Measurements from ENCODE around the gene MN1. TPM values are rescaled to one million over a fixed set of nuclear protein-coding genes. Genes with fewer than 3 reads are reported as not detected.

MN1 gene
- total RNA-seq: 1 to 10 TPM in 1 of 2 donors, under 1 TPM in 1; 0.92 to 2.3 TPM
- long read RNA-seq, partial matches to known transcripts: 0 of 2 reads
- long read RNA-seq, other reads (novel, unspliced or antisense): 2 of 2 reads

DNA sequence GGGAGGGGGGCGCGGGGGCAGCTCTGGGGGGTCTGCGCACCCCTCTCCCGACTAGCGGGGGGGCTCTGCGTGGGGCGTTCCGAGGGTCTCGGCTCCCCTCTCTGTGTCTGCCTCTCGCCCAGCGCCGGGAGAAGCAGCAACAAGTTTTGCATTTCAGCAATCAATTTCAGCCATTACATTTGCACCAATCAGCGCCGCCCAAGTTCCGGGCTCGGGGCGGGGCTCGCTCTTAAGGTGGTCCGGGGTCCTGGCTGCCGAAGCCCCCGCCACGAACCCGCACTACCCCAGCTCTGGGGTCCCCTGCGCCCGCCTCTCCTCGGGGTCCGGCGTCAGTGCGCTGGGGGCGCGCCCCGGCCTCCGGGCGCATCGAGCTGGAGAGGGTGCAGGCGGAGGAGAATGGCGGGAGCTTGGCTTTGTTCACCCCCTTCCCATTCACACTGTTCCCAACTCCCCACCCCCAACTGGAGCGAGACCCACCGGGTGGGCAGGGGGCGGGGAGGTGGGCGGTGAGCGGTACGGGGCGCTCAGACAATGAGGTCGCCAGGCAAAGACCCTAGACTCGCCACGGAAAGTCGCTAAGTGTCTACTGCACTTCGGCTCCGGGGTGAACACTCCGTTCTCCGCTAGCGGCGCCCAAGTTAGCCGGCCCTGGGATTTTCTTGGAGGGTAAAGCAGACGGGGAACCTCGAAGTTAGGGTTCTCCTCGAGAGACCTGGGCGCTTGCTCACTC lies at the start of gene MN1:
Gene MN1, minus strand, starts transcription at position 141 of the 730 bp plus-strand sequence. CDS start 1,213 bp downstream, outside the sequence.
- intact Hi-C loops (cut with DNase I, micrococcal nuclease): no loop called here
- ATAC-seq (peak; percentile 61), DNase-seq (peak in 1 of 2 donors; percentile 52)

DNA sequence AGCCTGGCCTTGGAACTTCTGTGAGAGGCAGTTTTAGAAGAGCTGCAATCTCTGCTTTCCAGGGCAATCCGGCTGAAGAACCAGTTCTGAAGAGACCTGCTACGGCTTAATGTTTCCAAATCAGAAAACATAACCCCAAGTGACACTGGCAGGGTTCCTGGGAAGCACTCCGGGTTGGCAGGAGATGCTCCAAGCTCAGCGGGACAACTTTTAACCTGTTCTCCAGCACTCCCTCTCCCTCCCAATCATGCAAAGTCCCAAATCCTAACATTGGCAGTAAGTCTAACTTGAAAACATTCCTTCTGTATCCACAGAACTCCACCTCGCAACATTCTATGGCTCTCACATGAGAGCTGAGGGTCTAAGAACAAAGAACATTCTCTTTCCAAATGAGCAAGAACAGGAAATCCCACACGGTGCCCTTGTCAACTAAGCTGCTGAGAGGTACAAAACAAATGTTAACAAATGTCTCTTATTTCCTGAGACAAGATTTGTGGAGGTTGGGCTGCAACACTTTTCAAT lies 48.5 kb upstream of the MN1 start:
- no peak for DNase-seq
- intact Hi-C loops (cut with DNase I, micrococcal nuclease): no loop called here
- ATAC-seq: no peak

DNA sequence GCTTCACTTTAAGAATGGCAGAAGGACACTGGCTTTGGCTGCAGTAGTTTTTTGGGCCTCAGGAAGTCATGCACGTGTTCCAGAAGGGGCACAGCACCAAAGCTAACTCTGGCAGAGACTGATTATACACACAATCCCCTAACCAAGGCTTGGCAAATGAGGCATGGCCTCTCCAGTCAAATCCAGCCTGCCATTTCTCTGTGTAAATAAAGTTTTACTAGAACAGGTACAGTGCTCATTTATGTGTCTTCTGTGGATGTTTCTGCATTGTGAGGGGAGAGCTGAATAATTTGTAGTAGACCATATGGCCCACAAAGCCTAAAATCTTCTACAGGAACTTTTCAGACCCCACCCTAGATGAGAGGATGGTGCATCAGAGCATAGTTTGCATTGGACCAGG lies 46.4 kb upstream of the MN1 start:
- DNase-seq (no peak), ATAC-seq (no peak)
- intact Hi-C loops (cut with DNase I, micrococcal nuclease): no loop called here

DNA sequence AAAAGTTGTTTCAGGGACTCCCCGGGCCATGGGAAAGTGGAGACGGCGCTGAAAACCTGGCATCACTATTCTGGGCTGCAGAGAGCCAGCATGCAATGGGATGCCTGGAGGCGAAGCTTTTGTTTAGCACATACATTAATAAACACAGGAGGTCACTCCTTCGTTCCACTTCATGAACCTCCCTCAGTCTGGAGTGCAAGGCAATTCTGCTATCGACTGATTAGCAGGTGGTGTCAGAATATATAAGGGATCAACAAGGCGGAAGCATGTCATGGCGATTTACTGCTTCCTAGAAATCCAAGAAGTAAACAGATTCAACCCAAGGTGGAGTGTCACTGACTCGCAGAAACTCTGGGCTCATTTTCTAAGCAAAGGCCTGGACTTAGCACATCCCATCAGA lies 45.4 kb upstream of the MN1 start:
- ATAC-seq (no peak), DNase-seq (no peak)
- intact Hi-C loops (cut with DNase I, micrococcal nuclease): no loop called here

DNA sequence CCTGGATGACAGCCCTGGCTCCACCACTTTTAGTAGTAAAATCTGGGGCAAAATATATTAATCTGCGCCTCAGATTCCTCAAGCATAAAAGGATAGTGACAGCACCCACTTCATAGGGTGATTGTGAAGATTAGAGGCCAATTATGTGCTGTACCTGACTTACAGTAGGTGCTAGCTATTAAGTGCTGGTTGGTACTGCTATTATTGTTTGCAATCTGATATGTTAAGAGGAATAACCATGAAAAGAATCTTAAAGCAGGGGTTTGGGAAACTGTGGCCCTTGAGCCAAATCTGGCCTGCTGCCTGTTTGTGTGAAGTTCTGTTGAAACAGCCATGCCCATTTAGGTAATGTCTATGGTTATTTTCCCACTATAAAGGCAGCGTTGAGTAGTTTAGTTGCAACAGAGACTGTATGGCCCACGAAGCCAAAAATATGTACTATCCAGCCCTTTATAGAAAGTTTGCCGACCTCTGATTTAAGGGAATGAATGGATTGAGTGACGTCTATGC lies 44.7 kb upstream of the MN1 start:
- ATAC-seq (no peak), DNase-seq (no peak)
- intact Hi-C loops (cut with DNase I, micrococcal nuclease): no loop called here

DNA sequence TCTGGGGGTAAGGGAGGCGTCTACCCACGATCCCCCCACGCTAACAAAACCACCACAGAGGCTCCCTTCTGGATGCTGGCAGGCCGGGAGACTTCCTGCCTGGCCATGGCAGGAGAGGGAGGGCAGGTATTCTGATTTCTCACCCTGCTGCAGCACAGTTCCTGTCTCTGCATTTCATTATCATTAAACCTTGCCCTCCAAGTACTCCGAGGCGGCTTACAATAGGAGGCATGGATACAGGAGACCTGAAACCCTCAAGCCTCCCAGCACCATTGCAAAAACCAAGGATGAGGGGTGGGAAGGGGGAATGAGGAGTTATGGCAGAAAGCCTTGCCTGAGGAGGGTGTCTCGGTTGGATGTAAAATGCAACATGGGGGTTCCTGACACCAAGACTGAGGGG lies 44.1 kb upstream of the MN1 start:
- intact Hi-C loops (cut with DNase I, micrococcal nuclease): no loop called here
- DNase-seq: no peak
- ATAC-seq: no peak

DNA sequence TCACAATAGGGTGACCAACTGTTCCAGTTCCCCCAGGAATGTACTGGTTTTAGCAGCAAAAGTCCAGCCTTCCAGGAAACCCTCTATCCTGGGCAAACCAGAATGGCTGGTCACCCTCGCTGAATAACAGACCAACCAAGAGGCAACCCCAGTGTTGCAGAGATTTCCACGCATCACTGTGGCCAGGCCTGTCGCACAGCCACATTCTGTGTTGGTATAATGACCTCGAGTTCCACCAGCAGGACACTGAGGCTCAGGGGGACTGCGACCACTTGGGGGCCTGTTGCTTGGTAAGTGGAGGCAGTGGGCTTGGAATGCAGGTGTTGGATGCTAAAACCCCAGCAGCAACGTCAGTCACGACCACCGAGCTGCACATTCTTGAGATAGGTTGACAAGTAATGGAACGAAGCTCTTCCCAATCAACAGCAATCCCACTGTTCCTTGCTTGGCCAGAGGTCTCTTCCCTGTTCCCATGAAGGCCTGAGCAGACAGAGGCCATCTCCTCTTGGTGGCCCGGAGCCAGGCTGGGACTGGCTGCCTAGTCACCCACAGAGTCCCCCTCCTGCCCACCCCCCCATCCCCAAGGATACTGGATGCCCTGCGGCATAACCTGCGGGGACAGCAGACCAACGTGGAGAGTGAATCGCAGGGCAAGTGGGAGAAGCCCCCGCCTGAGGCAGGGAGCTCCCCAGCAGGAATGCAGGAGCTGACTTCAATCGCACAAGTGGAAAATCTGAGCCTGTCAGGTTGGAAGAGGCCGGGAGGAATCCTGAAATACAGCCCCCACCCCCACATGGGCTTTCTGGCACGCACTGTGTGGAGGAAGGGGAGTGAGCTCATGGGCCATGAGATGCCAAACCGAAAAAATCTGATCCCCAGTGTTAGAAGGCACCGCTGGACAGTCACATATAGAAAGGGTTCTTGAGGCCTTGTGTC lies 43.4 kb upstream of the MN1 start:
- DNase-seq: peak in 1 of 2 donors; percentile 17
- intact Hi-C loops (cut with DNase I, micrococcal nuclease): no loop called here
- no peak for ATAC-seq

DNA sequence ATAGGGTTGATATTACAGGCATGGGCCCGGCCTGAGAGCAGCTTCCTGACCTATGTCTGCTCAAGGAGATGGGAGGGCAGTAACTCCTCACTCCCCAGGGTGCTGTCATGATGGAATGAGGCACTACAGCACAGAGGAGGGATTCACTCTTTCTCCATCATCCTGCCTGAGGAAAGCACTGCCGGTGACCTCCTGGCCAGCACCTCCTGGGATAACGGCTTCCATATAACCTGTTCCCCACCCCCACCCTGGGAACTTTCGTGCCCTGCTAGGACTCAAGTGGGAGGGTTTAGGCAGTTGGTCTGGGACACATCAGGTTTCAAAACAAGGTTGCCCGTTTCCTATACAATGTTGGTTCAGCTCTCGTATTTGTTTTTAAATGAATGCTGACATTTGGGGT lies 42.7 kb upstream of the MN1 start:
- ATAC-seq (no peak), DNase-seq (peak in 1 of 2 donors; percentile 4)
- intact Hi-C loops (cut with DNase I, micrococcal nuclease): no loop called here

DNA sequence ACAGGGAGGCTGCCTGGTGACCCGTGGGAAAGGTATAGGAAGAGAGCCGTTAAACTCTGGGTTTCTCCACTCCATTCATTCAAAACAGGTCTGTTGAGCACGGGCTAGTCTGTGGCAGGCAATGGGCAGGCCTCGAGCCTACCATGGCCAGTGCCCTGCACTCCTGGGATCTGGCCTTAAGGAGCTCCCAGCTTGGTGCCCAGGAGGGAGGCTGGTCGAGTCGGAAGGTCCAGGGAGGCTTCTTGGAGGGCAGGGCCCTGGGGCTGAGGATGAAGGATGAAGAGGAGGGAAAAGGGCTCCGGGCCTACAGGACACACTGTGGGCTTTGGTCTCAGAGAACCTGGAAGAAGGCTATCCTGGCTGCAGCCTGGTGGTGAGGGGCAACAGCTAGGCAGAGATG lies 41.9 kb upstream of the MN1 start:
- peak in 1 of 2 donors; percentile 11 for DNase-seq

DNA sequence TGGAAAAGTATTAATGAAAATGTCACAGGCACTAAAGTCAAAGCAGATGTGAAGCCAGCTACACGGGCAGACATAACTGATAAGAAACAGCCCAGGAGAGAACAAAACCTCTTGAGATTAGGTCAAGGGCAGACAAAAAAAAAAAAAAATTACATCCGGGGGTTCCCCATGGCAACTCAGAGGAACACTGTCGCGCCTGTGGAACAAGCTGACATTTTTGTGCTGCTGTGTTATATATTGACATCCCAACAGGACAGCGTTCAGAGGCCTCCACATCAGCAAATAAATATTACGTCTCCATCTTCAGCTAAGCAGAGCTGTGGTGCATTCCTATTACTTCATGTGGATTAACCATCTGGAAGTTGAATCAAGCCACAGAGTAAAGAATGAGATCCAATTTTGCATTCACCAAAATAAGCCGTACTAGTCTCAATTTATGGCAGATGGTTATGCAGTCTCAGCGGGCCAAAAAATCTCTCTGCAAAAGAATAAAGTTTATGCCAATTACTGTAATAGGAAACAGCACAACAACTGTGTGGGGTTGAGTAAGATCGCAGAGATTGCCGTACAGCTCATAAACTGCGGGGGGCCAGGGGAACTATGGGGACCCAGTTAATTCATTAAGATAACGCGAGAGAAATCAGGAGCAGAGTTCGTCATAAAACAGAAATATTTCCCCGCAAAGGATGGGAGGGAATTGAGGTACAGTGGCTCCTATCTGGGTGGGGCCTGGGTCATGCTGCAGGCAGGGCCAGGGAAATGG lies 41.3 kb upstream of the MN1 start:
- DNase-seq (peak in 1 of 2 donors; percentile 10), ATAC-seq (no peak)
- intact Hi-C loops (cut with DNase I, micrococcal nuclease): no loop called here

More for the DNA sequence above, 41.9 kb upstream of the MN1 start:
- intact Hi-C loops (cut with DNase I, micrococcal nuclease): no loop called here
- ATAC-seq: no peak

DNA sequence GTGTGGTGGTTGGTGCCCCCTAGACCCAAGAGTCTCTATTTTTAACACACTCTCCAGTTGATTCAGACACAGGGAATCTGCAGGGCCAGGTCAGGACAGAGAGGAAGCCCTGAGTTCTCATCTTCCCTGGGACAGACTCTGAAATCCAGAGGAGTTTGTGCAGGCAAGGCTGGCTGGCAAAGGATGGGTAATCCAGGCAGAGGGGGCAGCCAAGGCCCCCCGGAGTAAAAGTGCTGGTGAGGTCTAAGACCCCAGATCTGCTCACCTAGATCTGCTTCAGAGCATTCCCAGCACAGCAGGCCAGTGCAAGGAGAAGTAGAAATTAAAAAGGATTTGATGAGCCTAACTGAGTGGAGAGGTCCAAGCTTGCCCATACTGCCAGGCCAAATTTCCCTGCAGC lies 40.6 kb upstream of the MN1 start:
- DNase-seq (peak in 1 of 2 donors; percentile 11), ATAC-seq (no peak)
- intact Hi-C loops (cut with DNase I, micrococcal nuclease): no loop called here

DNA sequence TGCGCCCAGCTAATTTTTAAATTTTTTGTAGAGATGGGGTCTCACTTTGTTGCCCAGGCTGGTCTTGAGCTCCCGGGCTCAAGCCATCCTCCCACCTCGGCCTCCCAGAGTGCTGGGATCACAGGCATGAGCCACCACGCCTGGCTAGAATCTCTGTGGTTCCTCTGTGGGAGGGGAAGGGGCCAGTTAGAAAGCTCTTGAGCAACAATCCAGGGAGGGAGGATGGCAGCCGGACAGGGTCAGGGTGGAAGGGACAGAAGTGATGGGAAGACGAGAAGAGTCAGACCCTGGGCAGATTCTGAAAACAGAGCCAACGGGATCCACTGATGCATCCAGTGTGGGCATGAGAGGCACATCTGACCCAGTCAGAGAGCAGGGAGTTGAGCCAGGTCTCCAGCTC lies 38.9 kb upstream of the MN1 start:
- DNase-seq: peak in 1 of 2 donors; percentile 16
- ATAC-seq: no peak
- intact Hi-C loops (cut with DNase I, micrococcal nuclease): no loop called here

DNA sequence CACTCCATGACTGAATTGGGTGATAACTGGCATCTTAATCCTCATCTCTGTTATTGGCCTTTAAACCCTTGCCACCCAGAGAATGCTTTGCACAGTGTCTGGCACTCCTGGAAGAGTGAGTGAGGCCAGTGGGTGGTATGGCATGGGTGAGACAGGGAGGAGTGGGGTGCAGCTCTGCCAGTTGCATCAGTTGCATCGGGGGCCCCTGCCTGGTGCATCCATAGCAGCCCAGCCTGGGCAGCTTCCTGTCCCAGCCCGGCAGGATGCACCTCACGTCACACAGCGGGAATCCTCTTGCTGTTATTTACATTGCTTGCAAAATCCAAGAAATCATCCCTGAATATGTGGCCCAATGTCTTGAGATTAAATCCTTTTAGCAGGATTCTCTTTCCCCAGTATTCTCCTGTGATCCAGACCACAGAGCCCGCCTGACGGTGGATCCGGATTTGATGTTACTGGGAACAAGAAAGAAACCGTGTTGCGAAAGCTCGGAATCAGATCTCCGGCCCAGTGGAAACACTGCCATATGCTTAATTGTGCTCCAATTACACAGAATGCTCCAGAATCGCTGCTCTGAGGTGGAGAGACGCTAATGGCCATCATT lies 37.6 kb upstream of the MN1 start:
- DNase-seq: peak in 1 of 2 donors; percentile 5
- ATAC-seq: no peak
- intact Hi-C loops (cut with DNase I, micrococcal nuclease): no loop called here

DNA sequence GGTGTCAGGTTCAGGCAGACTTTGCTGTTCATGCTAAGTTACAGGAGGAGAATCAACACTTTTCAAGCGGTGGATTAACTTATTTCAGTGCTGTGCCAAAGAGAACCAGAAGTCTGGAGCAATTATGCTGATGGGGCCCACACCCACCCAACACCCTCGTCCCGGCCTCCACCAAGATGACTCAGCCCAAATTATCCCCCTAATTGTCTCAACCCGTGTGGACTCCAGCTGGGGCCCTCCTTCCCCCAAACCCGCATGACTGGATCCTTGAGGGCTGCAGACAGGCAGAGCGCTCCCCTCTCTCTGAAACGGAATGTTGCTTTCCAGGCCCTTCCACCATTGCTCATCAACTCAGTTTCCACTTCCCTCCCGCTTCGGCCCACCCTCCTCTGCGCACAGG lies 34.6 kb upstream of the MN1 start:
- ATAC-seq (no peak), DNase-seq (peak in 1 of 2 donors; percentile 16)
- intact Hi-C loops (cut with DNase I, micrococcal nuclease): no loop called here

DNA sequence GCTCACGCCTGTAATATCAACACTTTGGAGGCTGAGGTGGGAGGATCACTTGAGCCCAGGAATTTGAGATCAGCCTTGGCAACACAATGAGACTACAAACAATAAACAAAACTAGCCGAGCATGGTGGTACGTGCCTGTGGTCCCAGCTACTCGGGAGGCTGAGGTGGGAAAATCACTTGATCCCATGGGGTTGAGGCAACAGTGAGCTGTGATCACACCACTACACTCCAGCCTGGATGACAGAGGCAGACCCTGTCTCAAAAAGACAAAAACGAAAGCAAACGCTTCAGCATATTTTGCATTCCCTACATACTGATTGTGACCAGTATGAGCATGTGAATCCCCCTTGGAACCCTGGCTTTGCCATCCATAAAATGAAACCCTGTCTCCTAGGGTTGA lies 33.9 kb upstream of the MN1 start:
- intact Hi-C loops (cut with DNase I, micrococcal nuclease): no loop called here
- DNase-seq (no peak), ATAC-seq (no peak)

DNA sequence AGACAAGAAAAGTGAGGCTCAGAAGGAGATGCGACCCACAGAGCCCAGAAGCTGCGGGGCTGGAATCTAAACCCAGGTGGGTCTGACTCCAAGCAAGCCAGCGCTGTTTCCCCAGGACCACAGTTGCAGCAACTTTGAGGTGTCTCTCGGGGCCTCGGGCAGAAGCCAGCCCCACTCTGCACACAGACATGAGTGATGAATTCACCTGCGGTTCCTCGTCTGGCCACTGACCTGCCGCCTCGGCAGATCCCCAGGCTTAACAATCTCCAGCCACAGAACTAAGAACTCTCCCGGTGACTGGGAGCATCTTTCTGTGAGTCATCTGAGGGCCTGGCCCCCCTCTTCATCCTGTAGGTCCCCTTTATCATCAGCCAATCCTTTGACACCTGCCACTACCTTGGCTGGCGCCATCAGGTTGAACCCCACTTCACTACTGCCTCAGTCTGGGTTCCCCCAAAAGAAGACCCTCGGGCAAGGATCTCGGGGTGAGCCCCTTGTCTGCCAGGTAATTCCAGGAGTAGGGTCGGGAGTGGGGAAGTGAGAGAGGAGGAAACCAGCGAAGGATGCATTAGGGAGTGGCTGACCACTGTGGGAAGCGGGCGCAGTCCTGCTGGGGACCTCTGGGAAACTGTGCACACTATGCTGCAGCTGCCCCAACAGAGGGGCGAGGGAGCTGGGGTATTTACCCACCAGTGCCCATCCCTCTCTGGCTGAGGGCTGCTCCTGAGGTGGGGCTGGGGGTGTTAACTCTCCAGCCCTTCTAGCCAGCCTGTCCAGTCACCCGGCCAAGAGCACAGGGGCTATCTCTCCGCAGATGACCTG lies 33.0 kb upstream of the MN1 start:
- ATAC-seq (no peak), DNase-seq (no peak)
- intact Hi-C loops (cut with DNase I, micrococcal nuclease): no loop called here

DNA sequence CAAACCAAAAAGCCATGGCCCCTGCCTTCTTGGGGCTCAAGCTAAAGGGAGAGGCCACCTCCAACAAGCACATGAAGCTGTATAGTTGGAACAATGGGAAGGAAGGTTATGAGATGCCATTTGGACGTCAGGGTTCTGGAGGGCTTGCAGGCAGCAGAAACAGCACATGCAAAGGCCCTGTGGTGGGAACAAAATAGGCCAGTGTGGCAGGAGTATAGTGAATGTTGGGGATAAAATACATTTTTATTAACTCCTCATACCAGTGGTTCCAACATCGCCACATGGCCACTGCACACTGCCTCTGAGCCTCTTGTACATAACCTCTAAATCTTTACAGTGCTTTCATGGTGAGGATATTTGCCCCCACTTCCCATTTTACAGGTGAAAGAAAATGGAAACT lies 32.2 kb upstream of the MN1 start:
- no peak for DNase-seq
- intact Hi-C loops (cut with DNase I, micrococcal nuclease): no loop called here
- no peak for ATAC-seq

DNA sequence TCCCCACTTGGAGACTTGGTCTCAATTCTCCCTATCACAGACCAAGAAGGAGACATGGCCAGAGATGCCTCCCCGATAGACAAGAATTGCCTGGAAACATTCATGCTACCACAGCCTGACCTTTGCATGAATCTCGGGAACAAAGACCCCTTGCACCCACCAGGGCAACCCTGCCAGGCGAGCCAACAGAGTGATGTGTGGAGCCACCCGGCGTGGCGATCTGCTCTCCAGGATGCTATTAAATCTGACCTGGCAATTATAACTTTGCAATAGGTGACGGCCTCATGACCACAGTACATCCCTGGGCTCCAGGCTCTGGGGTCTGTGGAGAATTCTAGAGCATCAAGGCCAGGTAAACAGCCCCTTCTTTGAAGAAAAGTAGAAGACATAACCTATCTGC lies 31.1 kb upstream of the MN1 start:
- DNase-seq (no peak), ATAC-seq (no peak)
- intact Hi-C loops (cut with DNase I, micrococcal nuclease): no loop called here
